HEK293T (cell line): ENCODE measurements around the gene GULP1.

Experiments
- CTCF ChIA-PET: fragments of 350-600 bp; formaldehyde crosslinking; extraction: SDS; loops from one replicate; lab custom pipeline; 2021; ENCODE audit warnings: antibody characterized with exemption, inconsistent platforms; lab: Yijun Ruan, JAX
- POLR2A ChIA-PET: fragments of 350-600 bp; formaldehyde crosslinking; extraction: SDS; loops from one replicate; lab custom pipeline; 2020; ENCODE audit warnings: antibody characterized with exemption, inconsistent platforms; lab: Yijun Ruan, JAX
- DNase-seq: peaks from one replicate; pipeline ENCODE4 v3.0.0; 2012; ENCODE audit warnings: mixed read lengths; ENCODE audit errors: extremely low spot score
- ARNT ChIP-seq: fragments of 450-650 bp; IDR thresholded peaks from 2 replicates; pipeline ENCODE4 v1.6.1; 2017; ENCODE audit warnings: mild to moderate bottlenecking
- BHLHE40 ChIP-seq: fragments of 450-650 bp; IDR thresholded peaks from 2 replicates; pipeline ENCODE4 v1.6.1; 2016; ENCODE audit warnings: mild to moderate bottlenecking, moderate library complexity, borderline replicate concordance
- CTBP1 ChIP-seq: fragments of 450-650 bp; IDR thresholded peaks from 2 replicates; pipeline ENCODE4 v1.6.1; 2016; ENCODE audit warnings: borderline replicate concordance
- ELF4 ChIP-seq: fragments of 450-650 bp; IDR thresholded peaks from 2 replicates; pipeline ENCODE4 v1.6.1; 2017; ENCODE audit warnings: antibody characterized with exemption
- FOXA1 ChIP-seq: fragments of 450-650 bp; IDR thresholded peaks from 2 replicates; pipeline ENCODE4 v1.6.1; 2016; ENCODE audit warnings: mild to moderate bottlenecking
- FOXK2 ChIP-seq: fragments of 450-650 bp; IDR thresholded peaks from 2 replicates; pipeline ENCODE4 v1.6.1; 2016; ENCODE audit warnings: mild to moderate bottlenecking
- FOXM1 ChIP-seq: fragments of 450-650 bp; IDR thresholded peaks from 2 replicates; pipeline ENCODE4 v1.6.1; 2017; ENCODE audit warnings: mild to moderate bottlenecking, borderline replicate concordance
- HDGF ChIP-seq: fragments of 450-650 bp; IDR thresholded peaks from 2 replicates; pipeline ENCODE4 v1.6.1; 2017; ENCODE audit warnings: antibody characterized with exemption, borderline replicate concordance
- L3MBTL2 ChIP-seq: fragments of 450-650 bp; conservative IDR thresholded peaks from 2 replicates; pipeline ENCODE4 v1.6.1; 2016; ENCODE audit warnings: mild to moderate bottlenecking
- LEF1 ChIP-seq: fragments of 450-650 bp; IDR thresholded peaks from 2 replicates; pipeline ENCODE4 v1.6.1; 2017; ENCODE audit warnings: mild to moderate bottlenecking, borderline replicate concordance
- NFRKB ChIP-seq: fragments of 450-650 bp; IDR thresholded peaks from 2 replicates; pipeline ENCODE4 v1.6.1; 2016; ENCODE audit warnings: mild to moderate bottlenecking, moderate library complexity
- PKNOX1 ChIP-seq: fragments of 450-650 bp; IDR thresholded peaks from 2 replicates; pipeline ENCODE4 v1.6.1; 2016
- SP1 ChIP-seq: fragments of 450-650 bp; IDR thresholded peaks from 2 replicates; pipeline ENCODE4 v1.6.1; 2017
- SUZ12 ChIP-seq: fragments of 450-650 bp; IDR thresholded peaks from 2 replicates; pipeline ENCODE4 v1.6.1; 2016; ENCODE audit warnings: mild to moderate bottlenecking
- TARDBP ChIP-seq: fragments of 450-650 bp; IDR thresholded peaks from 2 replicates; pipeline ENCODE4 v1.6.1; 2016
- ZNF384 ChIP-seq: fragments of 450-650 bp; IDR thresholded peaks from 2 replicates; pipeline ENCODE4 v1.6.1; 2016

GULP1 gene, protein sequence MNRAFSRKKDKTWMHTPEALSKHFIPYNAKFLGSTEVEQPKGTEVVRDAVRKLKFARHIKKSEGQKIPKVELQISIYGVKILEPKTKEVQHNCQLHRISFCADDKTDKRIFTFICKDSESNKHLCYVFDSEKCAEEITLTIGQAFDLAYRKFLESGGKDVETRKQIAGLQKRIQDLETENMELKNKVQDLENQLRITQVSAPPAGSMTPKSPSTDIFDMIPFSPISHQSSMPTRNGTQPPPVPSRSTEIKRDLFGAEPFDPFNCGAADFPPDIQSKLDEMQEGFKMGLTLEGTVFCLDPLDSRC

GRCh38 chr2:188291617-188292347 lies at the start of gene GULP1:
Gene GULP1, plus strand, starts transcription at chr2:188291874. Its CDS starts 185,829 bp downstream, at chr2:188477703.
- POLR2A ChIA-PET: interaction anchor here (0.9 to 2.9 kb wide), 20 partner anchors 10 to 141 kb away, joined by 3 to 31 read pairs (median 6); no protein-coding TSS in a partner anchor
- peak; percentile 70 for DNase-seq
- CTCF ChIA-PET: interaction anchor here (0.6 to 2.1 kb wide), 6 partner anchors 10 to 704 kb away, joined by 3 to 6 read pairs (median 4); no protein-coding TSS in a partner anchor
- TF ChIP-seq NFRKB: no peak
- TF ChIP-seq TARDBP: 0 out of 2 replicates have a peak, but pooled peaks have one; percentile 61

- ChIA-PET POLR2A (no interaction called here), CTCF (no interaction called here)
- TF ChIP-seq SP1 (no peak), CTBP1 (no peak), LEF1 (no peak), HDGF (no peak), ZNF384 (no peak)
- DNase-seq: no peak
Observed at GRCh38 chr2:188243381-188243780, 48.3 kb upstream of the GULP1 start.

DNA sequence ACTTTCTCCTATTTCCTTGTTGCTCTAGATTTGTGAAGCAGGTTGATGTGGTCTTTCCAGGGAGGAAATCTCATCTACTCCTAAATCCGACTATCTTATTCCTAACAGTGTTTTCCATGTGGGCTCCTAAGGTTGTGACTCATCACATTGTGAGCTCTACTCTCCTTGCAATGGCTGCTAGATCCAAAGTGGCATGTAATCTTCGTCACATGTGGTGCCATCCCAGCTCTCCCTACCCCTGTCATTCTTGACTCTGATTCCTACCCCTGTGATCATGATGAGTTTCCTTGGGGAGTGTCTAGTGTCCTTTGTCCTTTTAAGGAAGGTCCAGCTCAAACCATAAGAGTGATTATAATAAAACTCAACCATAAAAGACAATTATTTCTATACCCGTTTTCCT lies 47.3 kb upstream of the GULP1 start:
- DNase-seq: no peak
- TF ChIP-seq ARNT (no peak), NFRKB (no peak), FOXA1 (no peak), CTBP1 (no peak), PKNOX1 (no peak)
- CTCF ChIA-PET: interaction anchor here (0.6 kb wide), 1 partner anchor 745 kb away, joined by 3 read pairs; no protein-coding TSS in a partner anchor
- POLR2A ChIA-PET: interaction anchor here (0.7 kb wide), 1 partner anchor 109 kb away, joined by 3 read pairs; no protein-coding TSS in a partner anchor

DNA sequence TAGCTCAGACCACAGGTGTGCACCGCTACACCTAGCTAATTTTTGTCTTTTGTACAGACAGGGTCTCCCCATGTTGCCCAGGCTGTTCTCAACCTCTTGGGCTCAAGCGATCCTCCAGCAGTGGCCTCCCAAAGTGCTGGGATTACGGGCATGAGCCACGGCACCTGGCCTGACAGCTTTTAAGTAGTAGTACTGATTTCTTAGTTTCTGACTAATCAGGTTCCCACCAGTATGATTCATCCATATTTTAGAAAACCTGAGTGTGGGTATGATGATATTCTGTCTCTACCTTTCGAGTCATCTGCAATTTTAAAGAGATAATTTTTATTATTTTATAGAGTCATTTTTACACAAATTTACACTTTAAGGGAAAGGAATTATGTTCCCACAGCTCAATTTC lies 46.4 kb upstream of the GULP1 start:
- ChIA-PET CTCF (no interaction called here), POLR2A (interaction anchor here (0.7 kb wide), 1 partner anchor 110 kb away, joined by 3 read pairs; no protein-coding TSS in a partner anchor)
- TF ChIP-seq SP1: no peak
- no peak for TF ChIP-seq PKNOX1
- no peak for TF ChIP-seq NFRKB
- TF ChIP-seq HDGF: no peak
- TF ChIP-seq L3MBTL2: no peak
- no peak for TF ChIP-seq CTBP1
- no peak for TF ChIP-seq ZNF384
- TF ChIP-seq LEF1: no peak
- TF ChIP-seq SUZ12: no peak
- no peak for TF ChIP-seq BHLHE40
- no peak for TF ChIP-seq FOXA1
- TF ChIP-seq FOXM1: no peak
- no peak for TF ChIP-seq FOXK2
- no peak for TF ChIP-seq TARDBP
- TF ChIP-seq ARNT: no peak
- TF ChIP-seq ELF4: no peak
- DNase-seq: no peak

GRCh38 chr2:188248513-188248912 lies 43.2 kb upstream of the GULP1 start:
- CTCF ChIA-PET: no interaction called here
- TF ChIP-seq HDGF (no peak), PKNOX1 (no peak), SUZ12 (no peak), TARDBP (no peak), NFRKB (no peak), SP1 (no peak), LEF1 (no peak), L3MBTL2 (no peak), FOXM1 (no peak), ARNT (no peak), ZNF384 (no peak), ELF4 (no peak), CTBP1 (no peak), FOXA1 (no peak), BHLHE40 (no peak), FOXK2 (no peak)
- DNase-seq: no peak
- POLR2A ChIA-PET: no interaction called here

- no peak for DNase-seq
- CTCF ChIA-PET: no interaction called here
- TF ChIP-seq L3MBTL2: no peak
- no peak for TF ChIP-seq FOXK2
- TF ChIP-seq ZNF384: no peak
- TF ChIP-seq BHLHE40: no peak
- no peak for TF ChIP-seq FOXA1
- no peak for TF ChIP-seq HDGF
- TF ChIP-seq TARDBP: no peak
- TF ChIP-seq PKNOX1: no peak
- POLR2A ChIA-PET: no interaction called here
Observed at GRCh38 chr2:188251034-188251433, 40.6 kb upstream of the GULP1 start.
